Measurements from ENCODE around the gene CARHSP1.
"Not testable (repeated sequence)": the region's sequence is repeated elsewhere in the genome, so short reads cannot be mapped to it uniquely, and the experiment has no call there.

DNA sequence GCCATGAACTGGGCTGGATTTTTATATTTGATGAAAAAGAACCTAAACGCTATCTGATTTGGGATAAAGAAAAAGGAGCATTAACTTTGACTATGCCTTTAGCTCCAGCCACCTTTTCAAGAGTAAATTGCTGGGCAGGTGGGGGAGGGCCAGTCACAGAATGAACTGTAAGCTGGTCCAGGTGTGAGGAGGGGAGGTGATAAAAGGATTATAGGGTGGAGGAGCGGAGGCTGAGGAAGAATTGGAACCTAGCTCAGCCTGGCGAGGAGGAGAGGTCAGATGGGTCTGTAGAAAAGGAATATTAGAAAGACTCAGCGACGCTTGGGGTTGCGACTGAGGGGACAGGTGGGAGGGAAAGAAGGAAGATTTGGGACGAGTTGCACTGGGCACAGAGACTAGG is 32.0 kb downstream of the CARHSP1 start:
- TF ChIP-seq, protein P1, sequence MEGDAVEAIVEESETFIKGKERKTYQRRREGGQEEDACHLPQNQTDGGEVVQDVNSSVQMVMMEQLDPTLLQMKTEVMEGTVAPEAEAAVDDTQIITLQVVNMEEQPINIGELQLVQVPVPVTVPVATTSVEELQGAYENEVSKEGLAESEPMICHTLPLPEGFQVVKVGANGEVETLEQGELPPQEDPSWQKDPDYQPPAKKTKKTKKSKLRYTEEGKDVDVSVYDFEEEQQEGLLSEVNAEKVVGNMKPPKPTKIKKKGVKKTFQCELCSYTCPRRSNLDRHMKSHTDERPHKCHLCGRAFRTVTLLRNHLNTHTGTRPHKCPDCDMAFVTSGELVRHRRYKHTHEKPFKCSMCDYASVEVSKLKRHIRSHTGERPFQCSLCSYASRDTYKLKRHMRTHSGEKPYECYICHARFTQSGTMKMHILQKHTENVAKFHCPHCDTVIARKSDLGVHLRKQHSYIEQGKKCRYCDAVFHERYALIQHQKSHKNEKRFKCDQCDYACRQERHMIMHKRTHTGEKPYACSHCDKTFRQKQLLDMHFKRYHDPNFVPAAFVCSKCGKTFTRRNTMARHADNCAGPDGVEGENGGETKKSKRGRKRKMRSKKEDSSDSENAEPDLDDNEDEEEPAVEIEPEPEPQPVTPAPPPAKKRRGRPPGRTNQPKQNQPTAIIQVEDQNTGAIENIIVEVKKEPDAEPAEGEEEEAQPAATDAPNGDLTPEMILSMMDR (optimal IDR thresholded peaks at IDR 0.05 in 1 of 3, IDR thresholded peaks at IDR 0.05 in 1 of 3, conservative IDR thresholded peaks at IDR 0.05 in 1 of 3; ENCODE audit: extremely low read depth in 1 of 3, insufficient read depth in 2 of 3, low read length in 3 of 3) = not testable (repeated sequence)
- not testable (repeated sequence) for TF ChIP-seq EZH2 (IDR thresholded peaks at IDR 0.05; ENCODE audit: low read length)
